AG04450 (cell line): ENCODE results near the gene TRRAP. TPM values are rescaled to one million over a fixed set of nuclear protein-coding genes. Genes with fewer than 3 reads are reported as not detected.
A peak's percentile ranks its signal among the peaks of the same experiment; 100 is the strongest.
"Not testable (repeated sequence)": the region's sequence is repeated elsewhere in the genome, so short reads cannot be mapped to it uniquely, and the experiment has no call there.

ENCODE experiments used
- CTCF ChIA-PET: fragments of 300-600, 350-600 bp; formaldehyde crosslinking; extraction: SDS; loops from one replicate; lab custom pipeline; 2022; ENCODE audit warnings: antibody characterized with exemption, inconsistent platforms; lab: Charles Lee
- POLR2A ChIA-PET: fragments of 350-600 bp; formaldehyde crosslinking; extraction: SDS; loops from one replicate; lab custom pipeline; 2021; ENCODE audit warnings: antibody characterized with exemption, inconsistent platforms; lab: Yijun Ruan, JAX
- DNase-seq: peaks from one replicate; pipeline ENCODE4 v3.0.0-alpha.2; 2011; ENCODE audit warnings: low read depth, low spot score
- H3K27ac ChIP-seq: one replicate; pipeline ENCODE4 v1.5.1; 2012; ENCODE audit warnings: low read depth, low read length, control low read depth
- H3K27me3 ChIP-seq: one replicate; pipeline ENCODE4 v1.6.0; 2012; ENCODE audit warnings: low read length; ENCODE audit not compliant: control insufficient read depth, insufficient read depth
- H3K4me3 ChIP-seq: 2 replicates; pipeline ENCODE4 v1.5.1; 2011; ENCODE audit warnings: mild to moderate bottlenecking, low read depth, low read length, control low read depth
- H3K9me3 ChIP-seq: 2 replicates; pipeline ENCODE4 v1.5.1; 2012; ENCODE audit warnings: low read length; ENCODE audit not compliant: control insufficient read depth, insufficient read depth
- CTCF ChIP-seq: IDR thresholded peaks from 2 replicates; pipeline ENCODE4 v1.5.1; 2011; ENCODE audit warnings: low read depth, low read length, control low read depth, inconsistent platforms
- polyA plus RNA-seq: library from polyadenylated mRNA; depleted of rRNA; stranded (reverse); fragments of >200 nt; gene quantifications from 2 replicates; pipeline ENCODE4 v1.2.3, GENCODE V29; 2011

The TRRAP gene
- polyA plus RNA-seq, 1 experiment: 20.6 TPM

DNA sequence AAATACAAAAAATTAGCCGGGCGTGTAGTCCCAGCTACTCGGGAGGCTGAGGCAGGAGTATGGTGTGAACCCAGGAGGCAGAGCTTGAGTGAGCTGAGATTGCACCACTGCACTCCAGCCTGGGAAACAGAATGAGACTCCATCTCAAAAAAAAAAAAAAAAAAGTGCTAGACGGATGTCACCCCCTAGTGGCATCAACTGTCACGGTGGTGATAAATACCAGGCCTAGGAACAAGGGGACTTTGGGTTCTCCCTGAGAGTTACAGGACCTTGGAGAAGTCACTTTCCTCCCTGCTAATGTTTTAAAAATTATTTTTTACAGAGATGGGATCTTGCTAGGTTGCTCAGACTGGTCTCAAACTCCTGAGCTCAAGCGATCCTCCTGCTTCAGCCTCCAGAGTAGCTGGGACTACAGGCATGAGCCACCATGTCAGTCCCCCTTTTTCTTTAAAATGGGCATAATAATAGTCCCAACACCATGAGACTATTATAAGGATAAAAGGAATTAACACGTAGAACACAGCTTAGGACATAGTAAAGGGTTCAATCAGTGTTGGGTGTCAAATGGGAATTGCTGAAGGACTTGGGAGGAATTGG, 5.9 kb upstream of the TRRAP start:
- CTCF ChIA-PET: interaction anchor here (0.7 to 2.7 kb wide), 6 partner anchors 8 to 45 kb away, joined by 3 to 11 read pairs (median 4); no protein-coding TSS in a partner anchor
- H3K4me3 ChIP-seq: no peak overlapping the region
- TF ChIP-seq CTCF: peak; percentile 14; the same call in 1 of the 2 replicates
- H3K27ac ChIP-seq: no peak overlapping the region
- H3K27me3 ChIP-seq: peaks cover 14% of the 10 kb centered on the region
- POLR2A ChIA-PET: interaction anchor here (0.6 kb wide), 1 partner anchor 11 kb away, joined by 4 read pairs; no protein-coding TSS in a partner anchor
- no peak for DNase-seq
- no peaks in the 10 kb centered on the region; the same call in 1 of the 2 replicates for H3K9me3 ChIP-seq

DNA sequence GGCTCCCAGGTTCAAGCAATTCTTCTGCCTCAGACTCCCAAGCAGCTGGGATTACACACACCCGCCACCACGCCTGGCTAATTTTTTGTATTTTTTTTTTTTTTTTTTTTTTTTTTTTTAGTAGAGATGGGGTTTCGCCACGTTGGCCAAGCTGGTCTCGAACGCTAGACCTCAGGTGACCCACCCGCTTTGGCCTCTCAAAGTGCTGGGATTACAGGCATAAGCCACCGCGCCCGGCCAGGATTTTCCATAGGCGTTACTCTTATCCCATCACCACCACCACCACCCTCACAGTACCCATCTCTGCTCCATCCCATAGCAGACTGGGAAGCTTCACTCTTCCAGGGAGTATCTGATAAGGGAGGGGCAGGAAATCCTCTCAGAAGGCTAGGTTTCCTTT, 4.7 kb upstream of the TRRAP start:
- POLR2A ChIA-PET, H3K9me3 ChIP-seq, H3K4me3 ChIP-seq, H3K27me3 ChIP-seq, DNase-seq, CTCF ChIA-PET, H3K27ac ChIP-seq: not testable (repeated sequence)

GRCh38 chr7:98874942-98875341, 3.4 kb upstream of the TRRAP start:
- H3K9me3 ChIP-seq: no peaks in the 10 kb centered on the region
- no peak for TF ChIP-seq CTCF
- H3K27me3 ChIP-seq: no peaks in the 10 kb centered on the region
- DNase-seq: no peak
- POLR2A ChIA-PET: no interaction called here
- CTCF ChIA-PET: no interaction called here
- no peak overlapping the region for H3K27ac ChIP-seq
- H3K4me3 ChIP-seq: no peak overlapping the region

DNA sequence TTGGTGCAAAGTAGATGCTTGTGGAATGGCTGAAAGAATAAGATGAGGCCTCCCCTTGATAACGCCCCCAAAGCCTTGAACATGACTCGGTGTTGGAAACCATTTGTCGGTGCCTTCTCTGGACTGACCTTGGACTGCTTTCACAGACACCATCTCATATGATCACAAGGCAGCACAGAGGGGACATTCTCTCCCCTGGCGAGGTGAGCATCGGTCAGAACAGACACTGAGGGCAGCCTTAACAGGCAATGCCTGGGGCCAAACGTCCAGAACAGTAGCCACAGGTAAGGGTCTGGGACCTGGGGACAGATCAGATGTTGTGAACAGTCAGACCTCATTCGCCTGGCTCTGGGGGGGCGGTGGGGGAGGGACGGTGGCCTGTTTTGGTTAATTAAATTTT, 2.8 kb upstream of the TRRAP start:
- TF ChIP-seq CTCF: no peak
- H3K27me3 ChIP-seq: no peaks in the 10 kb centered on the region
- H3K4me3 ChIP-seq: no peak overlapping the region
- no peaks in the 10 kb centered on the region for H3K9me3 ChIP-seq
- DNase-seq: no peak
- ChIA-PET CTCF (interaction anchor here (0.6 kb wide), 1 partner anchor 42 kb away, joined by 4 read pairs; no protein-coding TSS in a partner anchor), POLR2A (no interaction called here)
- no peak overlapping the region for H3K27ac ChIP-seq

DNA sequence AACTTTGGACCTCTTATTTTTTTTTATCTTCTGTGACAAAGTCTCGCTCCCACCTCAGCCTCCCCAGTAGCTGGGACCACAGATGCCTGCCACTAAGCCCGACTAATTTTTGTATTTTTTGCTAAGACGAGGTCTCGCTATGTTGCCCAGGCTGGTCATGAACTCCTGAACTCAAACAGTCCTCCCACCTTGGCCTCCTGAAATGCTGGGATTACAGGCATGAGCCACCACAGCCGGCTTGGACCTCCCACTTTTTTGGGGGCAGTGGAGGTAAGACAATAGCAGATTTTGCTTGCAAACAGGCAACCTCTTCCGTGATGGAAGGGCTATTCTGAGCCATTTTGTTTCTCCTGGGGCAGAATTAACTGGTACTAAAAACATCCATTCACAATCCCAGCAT, 1.2 kb upstream of the TRRAP start:
- TF ChIP-seq CTCF: no peak
- CTCF ChIA-PET: interaction anchor here (1.7 to 2.0 kb wide), 4 partner anchors 13 to 46 kb away, joined by 4 to 10 read pairs (median 7); no protein-coding TSS in a partner anchor
- H3K4me3 ChIP-seq: no peak overlapping the region
- no peak overlapping the region for H3K27ac ChIP-seq
- H3K9me3 ChIP-seq: no peaks in the 10 kb centered on the region
- POLR2A ChIA-PET: no interaction called here
- no peaks in the 10 kb centered on the region for H3K27me3 ChIP-seq
- no peak for DNase-seq
